GM23338 (cell line): Measurements from ENCODE around the gene CECR2. TPM values are rescaled to one million over a fixed set of nuclear protein-coding genes. Genes with fewer than 3 reads are reported as not detected.

Experiments used
- ATAC-seq: fragments of 200-7000 bp; cut with Tn5 transposase; 3 replicates; pipeline ENCODE4 v1.9.1; 2020
- DNase-seq: peaks from one replicate; pipeline ENCODE4 v3.0.0-alpha.2; 2015; ENCODE audit warnings: low spot score
- H2AFZ ChIP-seq: fragments of 200-600 bp; sonication (generic); 2 replicates; pipeline ENCODE4 v1.8.0; 2016; ENCODE audit warnings: antibody characterized with exemption, mild to moderate bottlenecking, moderate library complexity
- H3F3A ChIP-seq: fragments of 200-600 bp; sonication (generic); replicated peaks from 2 replicates; pipeline ENCODE4 v1.8.0; 2017; ENCODE audit warnings: antibody characterized with exemption, mixed run types, low read depth
- H3K27ac ChIP-seq: fragments of 200-600 bp; sonication (generic); 2 replicates; pipeline ENCODE4 v1.6.1; 2016; ENCODE audit warnings: low read depth
- H3K27me3 ChIP-seq: fragments of 200-600 bp; sonication (generic); 2 replicates; pipeline ENCODE4 v1.8.0; 2016; ENCODE audit warnings: mild to moderate bottlenecking, mixed run types, moderate library complexity; ENCODE audit not compliant: insufficient read depth
- H3K36me3 ChIP-seq: fragments of 200-600 bp; sonication (generic); 2 replicates; pipeline ENCODE4 v1.8.0; 2016; ENCODE audit warnings: mild to moderate bottlenecking; ENCODE audit not compliant: insufficient read depth
- H3K4me1 ChIP-seq: fragments of 200-600 bp; sonication (generic); 2 replicates; pipeline ENCODE4 v1.8.0; 2016; ENCODE audit warnings: mild to moderate bottlenecking, moderate library complexity; ENCODE audit not compliant: insufficient read depth
- H3K4me2 ChIP-seq: fragments of 200-600 bp; sonication (generic); 2 replicates; pipeline ENCODE4 v1.7.1; 2017; ENCODE audit warnings: mixed run types
- H3K4me3 ChIP-seq: fragments of 200-600 bp; sonication (generic); 2 replicates; pipeline ENCODE4 v1.6.1; 2016; ENCODE audit warnings: mixed run types
- H3K79me2 ChIP-seq: fragments of 200-600 bp; sonication (generic); replicated peaks from 2 replicates; pipeline ENCODE4 v1.8.0; 2017; ENCODE audit warnings: mild to moderate bottlenecking; ENCODE audit not compliant: insufficient read depth
- H3K9me2 ChIP-seq: fragments of 200-600 bp; sonication (generic); 2 replicates; pipeline ENCODE4 v1.8.0; 2017; ENCODE audit not compliant: insufficient read depth
- H4K20me1 ChIP-seq: fragments of 200-600 bp; sonication (generic); replicated peaks from 2 replicates; pipeline ENCODE4 v1.8.0; 2017; ENCODE audit warnings: mild to moderate bottlenecking; ENCODE audit not compliant: insufficient read depth
- H3K27ac Mint-ChIP-seq: 2 replicates; pipeline ENCODE4 v1.8.0; 2020; ENCODE audit warnings: inconsistent platforms, mild to moderate bottlenecking, moderate library complexity, mixed read lengths
- H3K27me3 Mint-ChIP-seq: 3 replicates; pipeline ENCODE4 v1.8.0; 2022; ENCODE audit warnings: low read depth, mild to moderate bottlenecking, moderate library complexity, mixed read lengths, inconsistent platforms; ENCODE audit not compliant: insufficient read depth, poor library complexity
- H3K36me3 Mint-ChIP-seq: 3 replicates; pipeline ENCODE4 v1.8.0; 2021; ENCODE audit warnings: low read depth, mild to moderate bottlenecking, inconsistent platforms, moderate library complexity, mixed read lengths
- H3K4me1 Mint-ChIP-seq: 3 replicates; pipeline ENCODE4 v1.8.0; 2020; ENCODE audit warnings: mild to moderate bottlenecking, inconsistent platforms, mixed read lengths
- H3K4me3 Mint-ChIP-seq: 3 replicates; pipeline ENCODE4 v1.8.0; 2021; ENCODE audit warnings: moderate library complexity, mild to moderate bottlenecking, inconsistent platforms, mixed read lengths
- H3K9me3 Mint-ChIP-seq: 3 replicates; pipeline ENCODE4 v1.8.0; 2020; ENCODE audit warnings: moderate library complexity, mild to moderate bottlenecking, inconsistent platforms, mixed read lengths
- CREB1 ChIP-seq: fragments of 250-450 bp; sonication (Bioruptor Pico); IDR thresholded peaks from 2 replicates; pipeline ENCODE4 v1.5.0; 2020; ENCODE audit warnings: low read depth, mild to moderate bottlenecking, moderate library complexity
- CTCF ChIP-seq, 2 experiments: fragments of 200-600 bp in 1 of 2; sonication (generic) in 1 of 2; conservative IDR thresholded peaks; 2 replicates each; pipeline versions ENCODE4 v1.5.1 to v1.6.1; 2016 to 2017; ENCODE audit warnings: antibody characterized with exemption in 2 of 2, low read depth in 2 of 2, mild to moderate bottlenecking in 2 of 2, moderate library complexity in 1 of 2
- ETS1 ChIP-seq: IDR thresholded peaks from 2 replicates; pipeline ENCODE4 v1.6.1; 2016; ENCODE audit warnings: antibody characterized with exemption
- EZH2 ChIP-seq: fragments of 200-600 bp; sonication (generic); IDR thresholded peaks from one replicate; pipeline ENCODE4 v1.8.0; 2017; ENCODE audit warnings: antibody characterized with exemption, mild to moderate bottlenecking, low read depth; ENCODE audit not compliant: unreplicated experiment
- EZH2phosphoT487 ChIP-seq: fragments of 200-600 bp; sonication (generic); IDR thresholded peaks from one replicate; pipeline ENCODE4 v1.8.1; 2018; ENCODE audit warnings: antibody characterized with exemption; ENCODE audit not compliant: unreplicated experiment
- JUNB ChIP-seq: IDR thresholded peaks from one replicate; pipeline ENCODE4 v1.6.1; 2016; ENCODE audit warnings: antibody characterized with exemption; ENCODE audit not compliant: unreplicated experiment
- NANOG ChIP-seq: IDR thresholded peaks from 2 replicates; pipeline ENCODE4 v1.6.1; 2016; ENCODE audit warnings: antibody characterized with exemption, borderline replicate concordance
- POLR2AphosphoS5 ChIP-seq: IDR thresholded peaks from 2 replicates; pipeline ENCODE4 v1.6.1; 2016; ENCODE audit warnings: antibody characterized with exemption, low read depth
- REST ChIP-seq: IDR thresholded peaks from one replicate; pipeline ENCODE4 v1.6.1; 2018; ENCODE audit warnings: antibody characterized with exemption; ENCODE audit not compliant: unreplicated experiment
- STAT1 ChIP-seq: IDR thresholded peaks from one replicate; pipeline ENCODE4 v1.6.1; 2016; ENCODE audit warnings: antibody characterized with exemption; ENCODE audit not compliant: unreplicated experiment
- ZNF114 ChIP-seq: fragments of 250-450 bp; sonication (Bioruptor Pico); IDR thresholded peaks from 2 replicates; pipeline ENCODE4 v1.5.0; 2020; ENCODE audit warnings: mild to moderate bottlenecking, moderate library complexity
- ZNF331 ChIP-seq: fragments of 250-450 bp; sonication (Bioruptor Pico); IDR thresholded peaks from 2 replicates; pipeline ENCODE4 v1.5.0; 2020; ENCODE audit warnings: low read depth, mild to moderate bottlenecking, moderate library complexity
- ZNF462 ChIP-seq: fragments of 250-450 bp; sonication (Bioruptor Pico); IDR thresholded peaks from 2 replicates; pipeline ENCODE4 v1.5.0; 2020; ENCODE audit warnings: mild to moderate bottlenecking, moderate library complexity
- polyA plus RNA-seq: library from polyadenylated mRNA; unstranded; fragments of >200 nt; fragmentation: Nextera tagmentation; extraction: Ambion mirVana; gene quantifications from 2 replicates; pipeline ENCODE4 v1.2.1, GENCODE V29; 2016
- total RNA-seq: library from RNA; depleted of rRNA; stranded (reverse); fragments of >200 nt; shearing (Covaris generic); gene quantifications from 2 replicates; pipeline ENCODE4 v1.2.3, GENCODE V29; 2014

CECR2 gene
- total and polyA plus RNA-seq, 2 experiments from 2014 or later, result 18.4 to 110 TPM

GRCh38 chr22:17477391-17477833 lies 108.2 kb downstream of the CECR2 start:
- Mint-ChIP-seq H3K9me3 (no peaks in the 10 kb centered on the region), H3K27me3 (peaks cover 9% of the 10 kb centered on the region), H3K4me1 (peaks cover 51% of the 10 kb centered on the region), H3K27ac (peak overlapping the region; percentile 68), H3K36me3 (peaks cover 43% of the 10 kb centered on the region), H3K4me3 (no peak overlapping the region; the same call in 2 of the 3 replicates)
- Histone ChIP-seq H2AFZ (no peak overlapping the region), H3K27ac (peak overlapping the region; percentile 79), H3K36me3 (peaks cover 12% of the 10 kb centered on the region; the same call in 1 of the 2 replicates), H3K9me2 (no peaks in the 10 kb centered on the region), H3K27me3 (no peaks in the 10 kb centered on the region), H3K4me3 (no peak overlapping the region), H3K4me1 (peaks cover 49% of the 10 kb centered on the region), H3F3A (no peaks in the 10 kb centered on the region; the same call in 1 of the 2 replicates), H3K79me2 (peaks cover 91% of the 10 kb centered on the region), H3K4me2 (no peak overlapping the region), H4K20me1 (peaks cover 34% of the 10 kb centered on the region)
- DNase-seq, result peak; percentile 61
- ATAC-seq, result peak; percentile 13; the same call in 1 of the 3 replicates
- TF ChIP-seq ETS1 (no peak), POLR2AphosphoS5 (no peak), ZNF462 (CRISPR knock-in tag) (no peak), ZNF114 (no peak), CTCF (conservative IDR thresholded peaks at IDR 0.05; ENCODE audit: low read depth in 2 of 2) (no peak), REST (no peak), ZNF331 (CRISPR knock-in tag) (no peak), EZH2phosphoT487 (no peak), STAT1 (no peak), NANOG (no peak), JUNB (no peak), EZH2 (no peak), CREB1 (CRISPR knock-in tag) (no peak)
